ENCODE results near the gene NYAP2. TPM values are rescaled to one million over a fixed set of nuclear protein-coding genes. Genes with fewer than 3 reads are reported as not detected.

Gene NYAP2
- total RNA-seq, 1 donor from 2014 or later, result not detected

GRCh38 chr2:225471039-225471438 is 71.5 kb downstream of the NYAP2 start:
- peaks cover 18% of the 10 kb centered on the region for H3K4me1 Mint-ChIP-seq (ENCODE audit: unreplicated experiment)
- no peaks in the 10 kb centered on the region for H3K9me3 Mint-ChIP-seq (ENCODE audit: unreplicated experiment)
- no peaks in the 10 kb centered on the region for H3K27me3 Mint-ChIP-seq (ENCODE audit: unreplicated experiment)
- no peak for DNase-seq (ENCODE audit: low spot score)
- TF ChIP-seq CTCF (IDR thresholded peaks at IDR 0.05; ENCODE audit: unreplicated experiment), result no peak
- H3K4me3 Mint-ChIP-seq (ENCODE audit: unreplicated experiment), result no peak overlapping the region
- no peak overlapping the region for H3K27ac Mint-ChIP-seq (ENCODE audit: unreplicated experiment)
- no peaks in the 10 kb centered on the region for H3K36me3 Mint-ChIP-seq (ENCODE audit: low read depth, unreplicated experiment)

GRCh38 chr2:225471482-225471881 is 72.0 kb downstream of the NYAP2 start:
- Mint-ChIP-seq H3K4me3 (ENCODE audit: unreplicated experiment) (no peak overlapping the region), H3K27ac (ENCODE audit: unreplicated experiment) (no peak overlapping the region), H3K27me3 (ENCODE audit: unreplicated experiment) (no peaks in the 10 kb centered on the region), H3K9me3 (ENCODE audit: unreplicated experiment) (no peaks in the 10 kb centered on the region), H3K4me1 (ENCODE audit: unreplicated experiment) (peaks cover 18% of the 10 kb centered on the region), H3K36me3 (ENCODE audit: low read depth, unreplicated experiment) (no peaks in the 10 kb centered on the region)
- no peak for DNase-seq (ENCODE audit: low spot score)
- TF ChIP-seq CTCF (IDR thresholded peaks at IDR 0.05; ENCODE audit: unreplicated experiment), result no peak

- Mint-ChIP-seq H3K9me3 (ENCODE audit: unreplicated experiment) (no peaks in the 10 kb centered on the region), H3K27ac (ENCODE audit: unreplicated experiment) (no peak overlapping the region), H3K4me3 (ENCODE audit: unreplicated experiment) (no peak overlapping the region), H3K4me1 (ENCODE audit: unreplicated experiment) (peaks cover 16% of the 10 kb centered on the region), H3K36me3 (ENCODE audit: low read depth, unreplicated experiment) (no peaks in the 10 kb centered on the region), H3K27me3 (ENCODE audit: unreplicated experiment) (no peaks in the 10 kb centered on the region)
- DNase-seq (ENCODE audit: low spot score), result no peak
- TF ChIP-seq CTCF (IDR thresholded peaks at IDR 0.05; ENCODE audit: unreplicated experiment), result no peak
Measured at GRCh38 chr2:225472161-225472560, 72.7 kb downstream of the NYAP2 start.

- TF ChIP-seq CTCF (IDR thresholded peaks at IDR 0.05; ENCODE audit: unreplicated experiment), result no peak
- no peaks in the 10 kb centered on the region for H3K27me3 Mint-ChIP-seq (ENCODE audit: unreplicated experiment)
- DNase-seq (ENCODE audit: low spot score), result no peak
- H3K36me3 Mint-ChIP-seq (ENCODE audit: low read depth, unreplicated experiment), result no peaks in the 10 kb centered on the region
- no peak overlapping the region for H3K27ac Mint-ChIP-seq (ENCODE audit: unreplicated experiment)
- H3K4me1 Mint-ChIP-seq (ENCODE audit: unreplicated experiment), result no peaks in the 10 kb centered on the region
- no peaks in the 10 kb centered on the region for H3K9me3 Mint-ChIP-seq (ENCODE audit: unreplicated experiment)
- H3K4me3 Mint-ChIP-seq (ENCODE audit: unreplicated experiment), result no peak overlapping the region
Measured at GRCh38 chr2:225479386-225479785, 79.9 kb downstream of the NYAP2 start.

GRCh38 chr2:225484751-225485150 is 85.2 kb downstream of the NYAP2 start:
- H3K27me3 Mint-ChIP-seq (ENCODE audit: unreplicated experiment), result peaks cover 3% of the 10 kb centered on the region
- DNase-seq (ENCODE audit: low spot score), result no peak
- H3K36me3 Mint-ChIP-seq (ENCODE audit: low read depth, unreplicated experiment), result no peaks in the 10 kb centered on the region
- no peak overlapping the region for H3K27ac Mint-ChIP-seq (ENCODE audit: unreplicated experiment)
- no peak for TF ChIP-seq CTCF (IDR thresholded peaks at IDR 0.05; ENCODE audit: unreplicated experiment)
- no peaks in the 10 kb centered on the region for H3K9me3 Mint-ChIP-seq (ENCODE audit: unreplicated experiment)
- H3K4me3 Mint-ChIP-seq (ENCODE audit: unreplicated experiment), result no peak overlapping the region
- no peaks in the 10 kb centered on the region for H3K4me1 Mint-ChIP-seq (ENCODE audit: unreplicated experiment)

All from endothelial cell (in vitro differentiated cells).